Natural killer cell (primary cell): Measurements from ENCODE around the gene VKORC1. TPM values are rescaled to one million over a fixed set of nuclear protein-coding genes. Genes with fewer than 3 reads are reported as not detected.

Experiments used
- ATAC-seq, 3 donors: fragments of 150-1000 bp in 2 of 3; fragments of 200-7000 bp in 1 of 3; cut with Tn5 transposase; 1 replicate in 1 of 3; 2 replicates in 2 of 3; pipeline ENCODE4 v1.10.0; 2021; ENCODE audit warnings: mild to moderate bottlenecking in 2 of 3, moderate library complexity in 2 of 3
- DNase-seq, 2 donors: peaks; one replicate each; pipeline versions ENCODE4 v3.0.0 to v3.0.0-alpha.2; 2013 to 2021; ENCODE audit warnings: mixed read lengths in 1 of 2
- H3K27ac ChIP-seq: one replicate; pipeline ENCODE4 v1.5.1; 2013; ENCODE audit warnings: mild to moderate bottlenecking, low read length
- H3K27me3 ChIP-seq: one replicate; pipeline ENCODE4 v1.6.1; 2013; ENCODE audit warnings: low read length; ENCODE audit not compliant: control insufficient read depth, insufficient read depth
- H3K36me3 ChIP-seq: one replicate; pipeline ENCODE4 v1.6.1; 2013; ENCODE audit warnings: low read length; ENCODE audit not compliant: control insufficient read depth, insufficient read depth
- H3K4me1 ChIP-seq: one replicate; pipeline ENCODE4 v1.6.1; 2013; ENCODE audit warnings: low read length; ENCODE audit not compliant: control insufficient read depth, insufficient read depth
- H3K4me3 ChIP-seq: one replicate; pipeline ENCODE4 v1.5.1; 2013; ENCODE audit warnings: low read length
- H3K9me3 ChIP-seq: one replicate; pipeline ENCODE4 v1.6.1; 2013; ENCODE audit warnings: low read length; ENCODE audit not compliant: control insufficient read depth, insufficient read depth
- H3K27ac Mint-ChIP-seq, 2 donors: one replicate each; pipeline ENCODE4 v1.8.0; 2022; ENCODE audit warnings: mild to moderate bottlenecking in 2 of 2, mixed read lengths in 2 of 2, moderate library complexity in 1 of 2
- H3K27me3 Mint-ChIP-seq, 2 donors: one replicate each; pipeline ENCODE4 v1.8.0; 2022; ENCODE audit warnings: low read depth in 2 of 2, mixed read lengths in 2 of 2
- H3K36me3 Mint-ChIP-seq: one replicate; pipeline ENCODE4 v1.8.0; 2022; ENCODE audit warnings: mixed read lengths
- H3K4me1 Mint-ChIP-seq, 2 donors: one replicate each; pipeline ENCODE4 v1.8.0; 2022; ENCODE audit warnings: mixed read lengths in 2 of 2
- H3K4me3 Mint-ChIP-seq: one replicate; pipeline ENCODE4 v1.8.0; 2022; ENCODE audit warnings: mild to moderate bottlenecking, moderate library complexity, mixed read lengths
- H3K9me3 Mint-ChIP-seq, 2 donors: one replicate each; pipeline ENCODE4 v1.8.0; 2022; ENCODE audit warnings: mixed read lengths in 2 of 2
- CTCF ChIP-seq: fragments of 200-600 bp; IDR thresholded peaks from one replicate; pipeline ENCODE4 v1.8.0; 2022; ENCODE audit warnings: antibody characterized with exemption
- WGBS: methylation state at CpG from one replicate; pipeline ENCODE4 v1.1.7; 2013; ENCODE audit warnings: missing lambda C conversion rate; ENCODE audit not compliant: insufficient coverage; 5-methylcytosine and 5-hydroxymethylcytosine counted together
- intact Hi-C: fragments of 100-400 bp; cut with micrococcal nuclease; formaldehyde crosslinking; loops from one replicate; pipeline ENCODE4 v1.14.2; 2022
- total RNA-seq, 4 donors: library from RNA; stranded (reverse); fragments of 120-200 nt in 1 of 4; gene quantifications; one replicate each; pipeline versions ENCODE4 v1.2.3 to v1.2.4, GENCODE V29; 2013 to 2022

The VKORC1 gene
- total RNA-seq, 3 donors from 2014 or later (not counting 1 experiment from before 2014, with no cell fraction given): 35.9 to 42.1 (median 41.8) TPM

- no peak for TF ChIP-seq CTCF
- H3K4me3 Mint-ChIP-seq: no peak overlapping the region
- H3K4me1 Mint-ChIP-seq: peaks cover 18 to 22% of the 10 kb centered on the region in 2 donors
- no peaks in the 10 kb centered on the region for H3K27me3 ChIP-seq
- ATAC-seq (no peak), DNase-seq (no peak)
- no peaks in the 10 kb centered on the region for H3K9me3 Mint-ChIP-seq
- peaks cover 22% of the 10 kb centered on the region for H3K36me3 ChIP-seq
- H3K4me3 ChIP-seq: no peak overlapping the region
- no peak overlapping the region for H3K27ac Mint-ChIP-seq
- no peak overlapping the region for H3K27ac ChIP-seq
- no peaks in the 10 kb centered on the region for H3K36me3 Mint-ChIP-seq
- intact Hi-C loops: loop anchor here (10.0 kb wide), 1 partner anchor 70 kb away; the partner anchor contains the start of gene FUS
- WGBS: 96% methylated on average over 8 of the region's 8 CpGs
- no peaks in the 10 kb centered on the region for H3K27me3 Mint-ChIP-seq
- H3K4me1 ChIP-seq: peaks cover 29% of the 10 kb centered on the region
- no peaks in the 10 kb centered on the region for H3K9me3 ChIP-seq
Observed at GRCh38 chr16:31114468-31114867, 19.9 kb upstream of the VKORC1 start.

- H3K4me3 Mint-ChIP-seq: no peak overlapping the region
- no peaks in the 10 kb centered on the region for H3K27me3 Mint-ChIP-seq
- no peak overlapping the region for H3K27ac Mint-ChIP-seq
- Histone ChIP-seq H3K27me3 (no peaks in the 10 kb centered on the region), H3K9me3 (no peaks in the 10 kb centered on the region), H3K27ac (peak overlapping the region; percentile 37), H3K36me3 (peaks cover 23% of the 10 kb centered on the region), H3K4me3 (no peak overlapping the region), H3K4me1 (peaks cover 34% of the 10 kb centered on the region)
- ATAC-seq: no peak
- no peak for DNase-seq
- intact Hi-C loops: loop anchor here (10.0 kb wide), 1 partner anchor 71 kb away; the partner anchor contains the start of gene FUS
- no peaks in the 10 kb centered on the region for H3K36me3 Mint-ChIP-seq
- TF ChIP-seq CTCF: no peak
- 48% methylated on average over 4 of the region's 5 CpGs for WGBS
- no peaks in the 10 kb centered on the region for H3K9me3 Mint-ChIP-seq
- H3K4me1 Mint-ChIP-seq: peaks cover 15 to 23% of the 10 kb centered on the region in 2 donors
Observed at GRCh38 chr16:31113121-31114120, 18.8 kb upstream of the VKORC1 start.

- Mint-ChIP-seq H3K36me3 (no peaks in the 10 kb centered on the region), H3K27me3 (no peaks in the 10 kb centered on the region), H3K27ac (no peak overlapping the region), H3K4me3 (no peak overlapping the region), H3K4me1 (peaks cover 13 to 21% of the 10 kb centered on the region in 2 donors), H3K9me3 (no peaks in the 10 kb centered on the region)
- DNase-seq (no peak), ATAC-seq (no peak)
- Histone ChIP-seq H3K27me3 (no peaks in the 10 kb centered on the region), H3K9me3 (no peaks in the 10 kb centered on the region), H3K4me3 (no peak overlapping the region), H3K27ac (no peak overlapping the region), H3K4me1 (peaks cover 33% of the 10 kb centered on the region), H3K36me3 (peaks cover 23% of the 10 kb centered on the region)
- intact Hi-C loops: loop anchor here (10.0 kb wide), 1 partner anchor 72 kb away; the partner anchor contains the start of gene FUS
- TF ChIP-seq CTCF: no peak
- WGBS: 98% methylated on average over 2 of the region's 2 CpGs
Observed at GRCh38 chr16:31112711-31113110, 18.1 kb upstream of the VKORC1 start.
